HepG2 (cell line): ENCODE data around the gene DSCAM. TPM values are rescaled to one million over a fixed set of nuclear protein-coding genes. Genes with fewer than 3 reads are reported as not detected.

Experiments
- ATAC-seq: fragments of 200-7000 bp; cut with Tn5 transposase; 3 replicates; pipeline ENCODE4 v1.9.1; 2020; ENCODE audit warnings: mild to moderate bottlenecking, moderate library complexity
- BruUV-seq: library from RNA; stranded (reverse); fragments of 400-500 nt; replicated peaks from 2 replicates; lab custom pipeline; 2021; lab: Mats Ljungman, UMichigan
- CTCF ChIA-PET: fragments of 300-600 bp; formaldehyde crosslinking; extraction: SDS; loops from one replicate; lab custom pipeline; 2021; ENCODE audit warnings: low total read pairs, inconsistent platforms, low intra/inter-chr PET ratio; lab: Yijun Ruan, JAX
- POLR2A ChIA-PET: fragments of 350-600 bp; sonication (Branson Sonifier 250); formaldehyde crosslinking; loops from one replicate; lab custom pipeline; 2020; ENCODE audit warnings: antibody characterized with exemption, inconsistent platforms; lab: Yijun Ruan, JAX
- DNase-seq: peaks from one replicate; pipeline ENCODE4 v3.0.0-alpha.2; 2015; ENCODE audit warnings: low spot score
- FAIRE-seq: peaks from 3 replicates; lab custom pipeline; 2011; peaks lifted over from hg19 to GRCh38; lab: Jason Lieb, UNC
- H2AFZ ChIP-seq: one replicate; pipeline ENCODE4 v1.6.1; 2011; ENCODE audit warnings: low read length, inconsistent platforms
- H3K27ac ChIP-seq: fragments of 300-600 bp; 3 replicates; pipeline ENCODE4 v1.8.0; 2011; ENCODE audit warnings: mixed run types, mild to moderate bottlenecking, mixed read lengths, low read length, inconsistent platforms; ENCODE audit not compliant: insufficient read depth; ENCODE audit errors: extremely low read length
- H3K27me3 ChIP-seq, 2 experiments: fragments of 200-600 bp in 1 of 2; 2 replicates in 1 of 2; 3 replicates in 1 of 2; pipeline versions ENCODE4 v1.6.0 to v1.8.0; 2011; ENCODE audit warnings: low read length in 2 of 2, mild to moderate bottlenecking in 2 of 2, moderate library complexity in 2 of 2, inconsistent platforms in 1 of 2; ENCODE audit not compliant: insufficient read depth in 2 of 2, control insufficient read depth in 1 of 2
- H3K36me3 ChIP-seq, 2 experiments: fragments of 200-600 bp in 1 of 2; replicated peaks in 1 of 2; 2 replicates in 1 of 2; 3 replicates in 1 of 2; pipeline versions ENCODE4 v1.5.1 to v1.8.0; 2011; ENCODE audit warnings: low read length in 2 of 2, inconsistent platforms in 1 of 2; ENCODE audit not compliant: insufficient read depth in 2 of 2, control insufficient read depth in 1 of 2
- H3K4me1 ChIP-seq: 2 replicates; pipeline ENCODE4 v1.5.1; 2012; ENCODE audit warnings: low read length, inconsistent platforms; ENCODE audit not compliant: insufficient read depth
- H3K4me2 ChIP-seq: 2 replicates; pipeline ENCODE4 v1.6.0; 2011; ENCODE audit warnings: low read depth, low read length, inconsistent platforms
- H3K4me3 ChIP-seq, 3 experiments: fragments of 200-600 bp in 1 of 3; sonication (generic), shearing (Covaris generic) in 1 of 3; replicated peaks in 1 of 3; 2 replicates each; pipeline ENCODE4 v1.5.1; 2011 to 2016; ENCODE audit warnings: low read length in 3 of 3, inconsistent platforms in 2 of 3, low read depth in 2 of 3, mild to moderate bottlenecking in 2 of 3, control low read depth in 1 of 3, mixed read lengths in 1 of 3; ENCODE audit not compliant: insufficient read depth in 1 of 3
- H3K79me2 ChIP-seq: one replicate; pipeline ENCODE4 v1.6.1; 2011; ENCODE audit warnings: low read length, inconsistent platforms; ENCODE audit not compliant: insufficient read depth
- H3K9ac ChIP-seq: 2 replicates; pipeline ENCODE4 v1.6.0; 2011; ENCODE audit warnings: mild to moderate bottlenecking, low read depth, low read length, inconsistent platforms; ENCODE audit not compliant: insufficient read depth
- H3K9me3 ChIP-seq: 2 replicates; pipeline ENCODE4 v1.5.1; 2012; ENCODE audit warnings: mild to moderate bottlenecking, low read length
- H4K20me1 ChIP-seq: 2 replicates; pipeline ENCODE4 v1.6.0; 2011; ENCODE audit warnings: inconsistent platforms, mild to moderate bottlenecking, low read length, moderate library complexity; ENCODE audit not compliant: insufficient read depth
- CHD4 ChIP-seq: fragments of 200-600 bp; sonication (generic); IDR thresholded peaks from 2 replicates; pipeline ENCODE4 v1.7.0; 2017; ENCODE audit warnings: mild to moderate bottlenecking, low read length, borderline replicate concordance
- ETV5 ChIP-seq: IDR thresholded peaks from 2 replicates; pipeline ENCODE4 v1.6.1; 2018; ENCODE audit warnings: missing biosample characterization, missing genetic modification reagents, inconsistent platforms, borderline replicate concordance
- GZF1 ChIP-seq: sonication (generic); formaldehyde crosslinking; IDR thresholded peaks from 2 replicates; pipeline ENCODE4 v1.5.1; 2020; ENCODE audit warnings: mild to moderate bottlenecking, missing genetic modification reagents
- HOXA5 ChIP-seq: sonication (generic); formaldehyde crosslinking; IDR thresholded peaks from 2 replicates; pipeline ENCODE4 v1.4.0; 2020; ENCODE audit warnings: missing genetic modification reagents
- JDP2 ChIP-seq: sonication (generic); formaldehyde crosslinking; IDR thresholded peaks from 2 replicates; pipeline ENCODE4 v1.8.1; 2022; ENCODE audit warnings: missing genetic modification reagents, borderline replicate concordance
- NFIB ChIP-seq: sonication (generic); formaldehyde crosslinking; IDR thresholded peaks from 2 replicates; pipeline ENCODE4 v1.9.0; 2021; ENCODE audit warnings: missing genetic modification reagents, mild to moderate bottlenecking, borderline replicate concordance
- SRSF9 ChIP-seq: fragments of 200-400 bp; formaldehyde crosslinking; IDR thresholded peaks from 2 replicates; pipeline ENCODE4 v1.6.1; 2018; ENCODE audit warnings: borderline replicate concordance, mild to moderate bottlenecking, low read depth, low read length; ENCODE audit not compliant: insufficient read depth, poor library complexity, severe bottlenecking
- SRY ChIP-seq: sonication (generic); formaldehyde crosslinking; IDR thresholded peaks from 2 replicates; pipeline ENCODE4 v1.8.0; 2022; ENCODE audit warnings: mild to moderate bottlenecking, missing genetic modification reagents
- YEATS2 ChIP-seq: sonication (generic); formaldehyde crosslinking; IDR thresholded peaks from 2 replicates; pipeline ENCODE4 v1.4.0; 2020; ENCODE audit warnings: missing genetic modification reagents, borderline replicate concordance
- ZNF567 ChIP-seq: sonication (generic); formaldehyde crosslinking; IDR thresholded peaks from 2 replicates; pipeline ENCODE4 v1.8.1; 2023; ENCODE audit warnings: mild to moderate bottlenecking, missing genetic modification reagents, borderline replicate concordance
- WGBS: methylation state at CpG from one replicate; pipeline ENCODE4 v1.1.6; 2017; ENCODE audit warnings: low lambda C conversion rate; 5-methylcytosine and 5-hydroxymethylcytosine counted together
- in situ Hi-C: cut with HindIII; loops from 2 replicates; pipeline ENCODE4 v1.10.0; 2017; ENCODE audit warnings: low pct_unique_long_range_greater_than_20kb; ENCODE audit not compliant: extremely low pct_ligation_motif_present
- intact Hi-C: fragments of 100-400 bp; cut with micrococcal nuclease; formaldehyde crosslinking; loops from one replicate; pipeline ENCODE4 v1.10.0; 2022; ENCODE audit not compliant: unreplicated experiment
- polyA plus RNA-seq, 8 experiments: library from polyadenylated mRNA; depleted of rRNA in 3 of 8; stranded (reverse) in 7 of 8; unstranded in 1 of 8; fragments of >200 nt; fragmentation: Illumina TruSeq in 4 of 8; extraction: Trizol in 4 of 8; gene quantifications; 2 replicates each; pipeline versions ENCODE4 v1.2.1 to v1.2.3, GENCODE V29; 2011 to 2016; ENCODE audit warnings: low read depth in 4 of 8, missing spikeins in 1 of 8, mixed read lengths in 1 of 8; ENCODE audit not compliant: insufficient read depth in 1 of 8
- total RNA-seq, 5 experiments: library from RNA; depleted of rRNA; stranded (reverse); fragments of >200 nt; fragmentation: Illumina TruSeq; extraction: Trizol; gene quantifications; 2 replicates each; pipeline ENCODE4 v1.2.3, GENCODE V29; 2016; ENCODE audit warnings: low read depth in 1 of 5
- TF ChIP-seq, protein P1 (sequence below): sonication (generic); formaldehyde crosslinking; IDR thresholded peaks from 2 replicates; pipeline ENCODE4 v1.4.0; 2020; ENCODE audit warnings: mild to moderate bottlenecking, missing genetic modification reagents

Gene DSCAM
- total and polyA plus RNA-seq, 2 of the 13 experiments (the other 11 are each of a cell fraction or from before 2014, with no cell fraction given), result not detected

DNA sequence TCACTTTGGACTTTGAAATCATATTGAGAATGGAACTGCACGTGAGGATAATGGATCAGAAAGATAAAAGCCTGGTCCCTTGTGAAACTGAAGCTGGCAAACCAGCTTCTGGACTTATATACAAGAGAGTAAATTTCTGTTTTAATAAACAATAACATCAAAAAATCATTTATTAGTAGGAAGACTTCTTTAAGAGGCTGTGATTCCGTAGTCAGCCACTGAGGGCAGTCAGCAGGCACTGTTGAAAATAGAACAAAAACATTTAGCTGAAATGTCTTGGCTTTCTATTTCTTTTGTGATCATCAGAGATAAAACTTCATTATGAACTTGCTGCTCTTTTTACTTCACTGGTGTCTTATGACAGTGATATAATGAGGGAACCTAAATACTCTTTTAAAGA lies 490.3 kb downstream of the DSCAM start:
- ChIA-PET CTCF (no interaction called here), POLR2A (no interaction called here)
- TF ChIP-seq HOXA5 (CRISPR knock-in tag) (no peak), CHD4 (no peak), SRSF9 (no peak), NFIB (CRISPR knock-in tag) (no peak), ZNF567 (no peak), ETV5 (CRISPR knock-in tag) (no peak), GZF1 (CRISPR knock-in tag) (no peak), SRY (no peak), JDP2 (CRISPR knock-in tag) (no peak), YEATS2 (CRISPR knock-in tag) (no peak)
- TF ChIP-seq, protein P1, sequence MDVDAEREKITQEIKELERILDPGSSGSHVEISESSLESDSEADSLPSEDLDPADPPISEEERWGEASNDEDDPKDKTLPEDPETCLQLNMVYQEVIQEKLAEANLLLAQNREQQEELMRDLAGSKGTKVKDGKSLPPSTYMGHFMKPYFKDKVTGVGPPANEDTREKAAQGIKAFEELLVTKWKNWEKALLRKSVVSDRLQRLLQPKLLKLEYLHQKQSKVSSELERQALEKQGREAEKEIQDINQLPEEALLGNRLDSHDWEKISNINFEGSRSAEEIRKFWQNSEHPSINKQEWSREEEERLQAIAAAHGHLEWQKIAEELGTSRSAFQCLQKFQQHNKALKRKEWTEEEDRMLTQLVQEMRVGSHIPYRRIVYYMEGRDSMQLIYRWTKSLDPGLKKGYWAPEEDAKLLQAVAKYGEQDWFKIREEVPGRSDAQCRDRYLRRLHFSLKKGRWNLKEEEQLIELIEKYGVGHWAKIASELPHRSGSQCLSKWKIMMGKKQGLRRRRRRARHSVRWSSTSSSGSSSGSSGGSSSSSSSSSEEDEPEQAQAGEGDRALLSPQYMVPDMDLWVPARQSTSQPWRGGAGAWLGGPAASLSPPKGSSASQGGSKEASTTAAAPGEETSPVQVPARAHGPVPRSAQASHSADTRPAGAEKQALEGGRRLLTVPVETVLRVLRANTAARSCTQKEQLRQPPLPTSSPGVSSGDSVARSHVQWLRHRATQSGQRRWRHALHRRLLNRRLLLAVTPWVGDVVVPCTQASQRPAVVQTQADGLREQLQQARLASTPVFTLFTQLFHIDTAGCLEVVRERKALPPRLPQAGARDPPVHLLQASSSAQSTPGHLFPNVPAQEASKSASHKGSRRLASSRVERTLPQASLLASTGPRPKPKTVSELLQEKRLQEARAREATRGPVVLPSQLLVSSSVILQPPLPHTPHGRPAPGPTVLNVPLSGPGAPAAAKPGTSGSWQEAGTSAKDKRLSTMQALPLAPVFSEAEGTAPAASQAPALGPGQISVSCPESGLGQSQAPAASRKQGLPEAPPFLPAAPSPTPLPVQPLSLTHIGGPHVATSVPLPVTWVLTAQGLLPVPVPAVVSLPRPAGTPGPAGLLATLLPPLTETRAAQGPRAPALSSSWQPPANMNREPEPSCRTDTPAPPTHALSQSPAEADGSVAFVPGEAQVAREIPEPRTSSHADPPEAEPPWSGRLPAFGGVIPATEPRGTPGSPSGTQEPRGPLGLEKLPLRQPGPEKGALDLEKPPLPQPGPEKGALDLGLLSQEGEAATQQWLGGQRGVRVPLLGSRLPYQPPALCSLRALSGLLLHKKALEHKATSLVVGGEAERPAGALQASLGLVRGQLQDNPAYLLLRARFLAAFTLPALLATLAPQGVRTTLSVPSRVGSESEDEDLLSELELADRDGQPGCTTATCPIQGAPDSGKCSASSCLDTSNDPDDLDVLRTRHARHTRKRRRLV (CRISPR knock-in tag), result no peak
- no peak for DNase-seq
- intact Hi-C loops (no loop called here), in situ Hi-C loops (no loop called here)
- Histone ChIP-seq H3K9ac (no peak overlapping the region), H3K4me2 (no peak overlapping the region), H3K4me1 (no peaks in the 10 kb centered on the region), H3K27me3 (no peaks in the 10 kb centered on the region), H3K27ac (no peak overlapping the region), H2AFZ (no peak overlapping the region), H3K79me2 (no peaks in the 10 kb centered on the region), H3K9me3 (peaks cover 82% of the 10 kb centered on the region), H3K4me3 (no peak overlapping the region), H3K36me3 (no peaks in the 10 kb centered on the region), H4K20me1 (no peaks in the 10 kb centered on the region)
- no TSS peak for BruUV-seq
- no peak for ATAC-seq
- 0% methylated on average over 2 of the region's 2 CpGs for WGBS
- no peak for FAIRE-seq
